K562 (cell line): ENCODE data around the gene ATP5PF. TPM values are rescaled to one million over a fixed set of nuclear protein-coding genes. Genes with fewer than 3 reads are reported as not detected.
A peak's percentile ranks its signal among the peaks of the same experiment; 100 is the strongest.

Experiments
- ATAC-seq: fragments of 200-7000 bp; cut with Tn5 transposase; 3 replicates; pipeline ENCODE4 v1.9.1; 2020; ENCODE audit warnings: moderate library complexity
- BruUV-seq: library from RNA; stranded (reverse); fragments of 400-500 nt; replicated peaks from 2 replicates; lab custom pipeline; 2021; lab: Mats Ljungman, UMichigan
- CTCF ChIA-PET: fragments of 300-600 bp; formaldehyde crosslinking; extraction: SDS; loops from one replicate; lab custom pipeline; 2021; ENCODE audit warnings: low intra/inter-chr PET ratio; lab: Yijun Ruan, JAX
- POLR2A ChIA-PET: fragments of 300-600, 350-650 bp; sonication (Branson Sonifier 250); formaldehyde crosslinking; extraction: SDS; loops from one replicate; lab custom pipeline; 2021; ENCODE audit warnings: antibody characterized with exemption, inconsistent platforms; lab: Yijun Ruan, JAX
- DNase-seq, 4 experiments: peaks; one replicate each; pipeline versions ENCODE4 v3.0.0 to v3.0.0-alpha.2; 2011 to 2018; ENCODE audit warnings: low spot score in 3 of 4, mixed read lengths in 3 of 4; ENCODE audit errors: extremely low read depth in 1 of 4
- FAIRE-seq: peaks from 2 replicates; lab custom pipeline; 2011; peaks lifted over from hg19 to GRCh38; lab: Jason Lieb, UNC
- H2AFZ ChIP-seq: 2 replicates; pipeline ENCODE4 v1.6.0; 2011; ENCODE audit warnings: low read depth, low read length, control low read depth, inconsistent platforms
- H3K27ac ChIP-seq: fragments of 200-600 bp; 3 replicates; pipeline ENCODE4 v1.8.0; 2011; ENCODE audit warnings: low read depth, mild to moderate bottlenecking, control low read depth, inconsistent platforms, low read length, moderate library complexity, mixed read lengths; ENCODE audit errors: extremely low read depth
- H3K27me3 ChIP-seq, 2 experiments: fragments of 300-600 bp in 1 of 2; 2 replicates in 1 of 2; 3 replicates in 1 of 2; pipeline versions ENCODE4 v1.6.0 to v1.8.0; 2011; ENCODE audit warnings: inconsistent platforms in 2 of 2, low read length in 2 of 2, mild to moderate bottlenecking in 1 of 2, mixed read lengths in 1 of 2, moderate library complexity in 1 of 2; ENCODE audit not compliant: control insufficient read depth in 2 of 2, insufficient read depth in 2 of 2
- H3K36me3 ChIP-seq: fragments of 300-600 bp; 3 replicates; pipeline ENCODE4 v1.8.0; 2011; ENCODE audit warnings: mild to moderate bottlenecking, low read length, inconsistent platforms; ENCODE audit not compliant: control insufficient read depth, insufficient read depth
- H3K4me1 ChIP-seq, 2 experiments: fragments of 200-600 bp in 1 of 2; replicated peaks in 1 of 2; 2 replicates in 1 of 2; 3 replicates in 1 of 2; pipeline versions ENCODE4 v1.5.1 to v1.8.0; 2011; ENCODE audit warnings: inconsistent platforms in 2 of 2, low read length in 2 of 2, mild to moderate bottlenecking in 1 of 2, mixed read lengths in 1 of 2, moderate library complexity in 1 of 2; ENCODE audit not compliant: control insufficient read depth in 2 of 2, insufficient read depth in 2 of 2
- H3K4me2 ChIP-seq: 2 replicates; pipeline ENCODE4 v1.6.1; 2011; ENCODE audit warnings: low read length, control low read depth, inconsistent platforms, mixed read lengths; ENCODE audit not compliant: insufficient read depth
- H3K4me3 ChIP-seq: fragments of 200-600 bp; sonication (generic), shearing (Covaris generic); 2 replicates; pipeline ENCODE4 v1.5.1; 2016; ENCODE audit warnings: control low read depth, inconsistent platforms
- H3K79me2 ChIP-seq: fragments of 200-600 bp; 3 replicates; pipeline ENCODE4 v1.8.0; 2011; ENCODE audit warnings: low read length, inconsistent platforms; ENCODE audit not compliant: control insufficient read depth, insufficient read depth
- H3K9ac ChIP-seq, 2 experiments: 2 replicates each; pipeline versions ENCODE4 v1.6.0 to v1.6.1; 2011; ENCODE audit warnings: low read depth in 2 of 2, low read length in 2 of 2, control low read depth in 1 of 2, inconsistent platforms in 1 of 2, mild to moderate bottlenecking in 1 of 2, mixed read lengths in 1 of 2; ENCODE audit not compliant: insufficient read depth in 1 of 2
- H3K9me1 ChIP-seq: one replicate; pipeline ENCODE4 v1.6.0; 2011; ENCODE audit warnings: inconsistent platforms, mild to moderate bottlenecking, low read length, moderate library complexity; ENCODE audit not compliant: control insufficient read depth, insufficient read depth
- H3K9me3 ChIP-seq: replicated peaks from 2 replicates; pipeline ENCODE4 v1.5.1; 2011; ENCODE audit warnings: low read depth, low read length, inconsistent platforms; ENCODE audit not compliant: control insufficient read depth, insufficient read depth
- H4K20me1 ChIP-seq: replicated peaks from 2 replicates; pipeline ENCODE4 v1.6.1; 2011; ENCODE audit warnings: low read length, inconsistent platforms, mixed read lengths; ENCODE audit not compliant: control insufficient read depth, insufficient read depth
- NFIC ChIP-seq: fragments of 450-650 bp; IDR thresholded peaks from 2 replicates; pipeline ENCODE4 v1.6.1; 2017; ENCODE audit warnings: mild to moderate bottlenecking, inconsistent platforms
- ZNF512 ChIP-seq: IDR thresholded peaks from 2 replicates; pipeline ENCODE4 v1.6.1; 2016; ENCODE audit warnings: missing genetic modification characterization, missing compliant biosample characterization
- WGBS: fragments of 100-300 bp; shearing (Covaris generic); methylation state at CpG from one replicate; pipeline ENCODE4 v1.1.6; 2016; ENCODE audit warnings: low coverage, mixed read lengths; ENCODE audit not compliant: insufficient coverage; ENCODE audit errors: missing lambda C conversion rate; 5-methylcytosine and 5-hydroxymethylcytosine counted together
- in situ Hi-C: fragments of 300-500 bp; cut with MboI; formaldehyde crosslinking; loops from 4 replicates; pipeline ENCODE4 v1.15.0; 2018; ENCODE audit warnings: inconsistent platforms, mixed read lengths
- intact Hi-C: fragments of 100-400 bp; cut with micrococcal nuclease; formaldehyde crosslinking; loops from 2 replicates; pipeline ENCODE4 v1.14.2; 2022
- polyA plus RNA-seq, 8 experiments: library from polyadenylated mRNA; depleted of rRNA in 4 of 8; stranded (reverse) in 5 of 8; unstranded in 3 of 8; fragments of >200 nt; fragmentation: Nextera tagmentation in 2 of 8; fragmentation: Illumina TruSeq in 1 of 8; extraction: Ambion mirVana in 2 of 8; extraction: Trizol in 1 of 8; gene quantifications; 2 replicates each; pipeline versions ENCODE4 v1.2.1 to v1.2.3, GENCODE V29; 2011 to 2014; ENCODE audit warnings: inconsistent platforms in 1 of 8, missing spikeins in 1 of 8
- total RNA-seq, 7 experiments: library from RNA; depleted of rRNA in 6 of 7; stranded (reverse); fragments of >200 nt in 6 of 7; fragmentation: Illumina TruSeq in 2 of 7; extraction: Trizol in 2 of 7; gene quantifications; 2 replicates each; pipeline versions ENCODE4 v1.2.1 to v1.2.3, GENCODE V29; 2011 to 2021; ENCODE audit warnings: low replicate concordance in 1 of 7

The ATP5PF gene
- total and polyA plus RNA-seq, 9 of the 15 experiments (the other 6 are each of a cell fraction or from before 2014, with no cell fraction given): 242 to 2,488 (median 533) TPM

GRCh38 chr21:25737421-25737820, 2.7 kb upstream of the ATP5PF start:
- Histone ChIP-seq H3K4me3 (no peak overlapping the region), H3K9ac (no peak overlapping the region), H3K79me2 (peaks cover 75% of the 10 kb centered on the region), H4K20me1 (no peaks in the 10 kb centered on the region), H3K36me3 (peaks cover 18% of the 10 kb centered on the region; the same call in 1 of the 3 replicates), H2AFZ (no peak overlapping the region), H3K9me3 (no peaks in the 10 kb centered on the region), H3K4me2 (no peak overlapping the region), H3K9me1 (no peaks in the 10 kb centered on the region), H3K27me3 (no peaks in the 10 kb centered on the region; a peak in 1 of 5 replicates), H3K4me1 (peaks cover 4 to 14% of the 10 kb centered on the region in 2 experiments; a peak in 4 of 5 replicates)
- in situ Hi-C loops: no loop called here
- POLR2A ChIA-PET: interaction anchor here (0.9 kb wide), 1 partner anchor 13 kb away, joined by 3 read pairs; no protein-coding TSS in a partner anchor
- DNase-seq (no peak), FAIRE-seq (no peak), ATAC-seq (no peak)
- 53% methylated on average over 1 of the region's 1 CpG for WGBS
- intact Hi-C loops: no loop called here
- BruUV-seq: no TSS peak
- CTCF ChIA-PET: no interaction called here
- peak; percentile 29 for TF ChIP-seq ZNF512 (tag)
- no peak for TF ChIP-seq NFIC
- TF ChIP-seq, all 486 proteins: peak for 1
- H3K27ac ChIP-seq: no peak overlapping the region
